Thyroid gland (tissue), 4 donors: Measurements from ENCODE around the gene CYP1A2.

Source experiments
- CTCF ChIP-seq, 6 experiments: fragments of 200-600 bp in 3 of 6; fragments of 450-650 bp in 3 of 6; sonication (generic) in 3 of 6; IDR thresholded peaks; one replicate each; pipeline ENCODE4 v1.5.1; 2016 to 2019; ENCODE audit warnings: antibody characterized with exemption in 6 of 6, mild to moderate bottlenecking in 2 of 6, inconsistent platforms in 1 of 6, moderate library complexity in 1 of 6
- POLR2A ChIP-seq, 2 donors: fragments of 450-650 bp; IDR thresholded peaks; one replicate each; pipeline ENCODE4 v1.6.1; 2017; ENCODE audit warnings: antibody characterized with exemption in 2 of 2, mild to moderate bottlenecking in 2 of 2, moderate library complexity in 1 of 2

GRCh38 chr15:74722591-74722990 lies 26.1 kb upstream of the CYP1A2 start:
- TF ChIP-seq CTCF (IDR thresholded peaks at IDR 0.05) = no peak
- no peak for TF ChIP-seq POLR2A (IDR thresholded peaks at IDR 0.05)
